ENCODE measurements around the gene RSBN1L. TPM values are rescaled to one million over a fixed set of nuclear protein-coding genes. Genes with fewer than 3 reads are reported as not detected.

Gene RSBN1L
- polyA plus RNA-seq, 1 donor from 2014 or later: 24.7 TPM

- TF ChIP-seq POLR2AphosphoS5 (IDR thresholded peaks at IDR 0.05): no peak
These were observed 128.9 kb downstream of the RSBN1L start (continued) for GRCh38 chr7:77825131-77825530.

DNA sequence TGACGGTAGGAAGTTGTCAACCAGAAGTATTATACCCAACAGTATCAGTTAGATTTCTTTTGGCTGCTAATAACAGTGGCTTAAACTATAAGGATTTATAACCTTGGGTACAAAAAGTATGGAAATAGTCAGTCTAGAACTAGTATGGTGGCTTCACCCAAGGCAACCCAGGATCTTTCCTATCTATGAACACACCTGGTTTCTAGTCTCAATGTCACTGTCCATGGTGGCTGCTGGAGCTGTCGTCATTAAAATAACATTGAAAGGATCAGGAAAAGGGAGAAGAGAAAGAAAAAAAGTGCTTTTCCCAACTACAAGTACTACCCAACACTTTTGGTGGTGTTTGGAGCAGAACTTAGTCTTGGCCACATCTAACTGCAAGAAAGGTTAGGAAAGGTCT lies 130.0 kb downstream of the RSBN1L start:
- Histone ChIP-seq H3K27ac (ENCODE audit: low read length) (no peak overlapping the region), H3K9ac (ENCODE audit: low read length) (no peak overlapping the region), H3K36me3 (ENCODE audit: insufficient read depth, low read length) (no peaks in the 10 kb centered on the region), H3K27me3 (ENCODE audit: insufficient read depth, low read depth, low read length) (no peaks in the 10 kb centered on the region), H3F3A (ENCODE audit: insufficient read depth, low read length, poor library complexity, severe bottlenecking) (no peaks in the 10 kb centered on the region), H3K79me2 (replicated peaks; ENCODE audit: insufficient read depth, low read length) (peaks cover 4% of the 10 kb centered on the region), H3K4me2 (ENCODE audit: low read length) (no peak overlapping the region), H3K9me3 (ENCODE audit: low read length) (peaks cover 3% of the 10 kb centered on the region), H4K20me1 (ENCODE audit: insufficient read depth) (no peaks in the 10 kb centered on the region), H2AFZ (ENCODE audit: low read depth, low read length) (no peak overlapping the region), H3K9me2 (ENCODE audit: insufficient read depth, low read length) (no peaks in the 10 kb centered on the region), H3K4me3 (ENCODE audit: low read length) (no peak overlapping the region)
- TF ChIP-seq EZH2 (IDR thresholded peaks at IDR 0.05; ENCODE audit: borderline replicate concordance, insufficient read depth, low read length, poor library complexity, severe bottlenecking): no peak
- TF ChIP-seq SMC3 (conservative IDR thresholded peaks at IDR 0.05; ENCODE audit: poor library complexity): no peak
- TF ChIP-seq, protein P1, sequence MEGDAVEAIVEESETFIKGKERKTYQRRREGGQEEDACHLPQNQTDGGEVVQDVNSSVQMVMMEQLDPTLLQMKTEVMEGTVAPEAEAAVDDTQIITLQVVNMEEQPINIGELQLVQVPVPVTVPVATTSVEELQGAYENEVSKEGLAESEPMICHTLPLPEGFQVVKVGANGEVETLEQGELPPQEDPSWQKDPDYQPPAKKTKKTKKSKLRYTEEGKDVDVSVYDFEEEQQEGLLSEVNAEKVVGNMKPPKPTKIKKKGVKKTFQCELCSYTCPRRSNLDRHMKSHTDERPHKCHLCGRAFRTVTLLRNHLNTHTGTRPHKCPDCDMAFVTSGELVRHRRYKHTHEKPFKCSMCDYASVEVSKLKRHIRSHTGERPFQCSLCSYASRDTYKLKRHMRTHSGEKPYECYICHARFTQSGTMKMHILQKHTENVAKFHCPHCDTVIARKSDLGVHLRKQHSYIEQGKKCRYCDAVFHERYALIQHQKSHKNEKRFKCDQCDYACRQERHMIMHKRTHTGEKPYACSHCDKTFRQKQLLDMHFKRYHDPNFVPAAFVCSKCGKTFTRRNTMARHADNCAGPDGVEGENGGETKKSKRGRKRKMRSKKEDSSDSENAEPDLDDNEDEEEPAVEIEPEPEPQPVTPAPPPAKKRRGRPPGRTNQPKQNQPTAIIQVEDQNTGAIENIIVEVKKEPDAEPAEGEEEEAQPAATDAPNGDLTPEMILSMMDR (IDR thresholded peaks at IDR 0.05; ENCODE audit: poor library complexity, severe bottlenecking): no peak
- TF ChIP-seq RAD21 (conservative IDR thresholded peaks at IDR 0.05): no peak
- no peak for TF ChIP-seq POLR2AphosphoS5 (IDR thresholded peaks at IDR 0.05)
- TF ChIP-seq TAF1 (IDR thresholded peaks at IDR 0.05; ENCODE audit: low read depth): no peak
- TF ChIP-seq MXI1 (conservative IDR thresholded peaks at IDR 0.05; ENCODE audit: poor library complexity, severe bottlenecking): no peak
- no peak for TF ChIP-seq EP300 (conservative IDR thresholded peaks at IDR 0.05; ENCODE audit: poor library complexity, severe bottlenecking)
- TF ChIP-seq, protein P2, sequence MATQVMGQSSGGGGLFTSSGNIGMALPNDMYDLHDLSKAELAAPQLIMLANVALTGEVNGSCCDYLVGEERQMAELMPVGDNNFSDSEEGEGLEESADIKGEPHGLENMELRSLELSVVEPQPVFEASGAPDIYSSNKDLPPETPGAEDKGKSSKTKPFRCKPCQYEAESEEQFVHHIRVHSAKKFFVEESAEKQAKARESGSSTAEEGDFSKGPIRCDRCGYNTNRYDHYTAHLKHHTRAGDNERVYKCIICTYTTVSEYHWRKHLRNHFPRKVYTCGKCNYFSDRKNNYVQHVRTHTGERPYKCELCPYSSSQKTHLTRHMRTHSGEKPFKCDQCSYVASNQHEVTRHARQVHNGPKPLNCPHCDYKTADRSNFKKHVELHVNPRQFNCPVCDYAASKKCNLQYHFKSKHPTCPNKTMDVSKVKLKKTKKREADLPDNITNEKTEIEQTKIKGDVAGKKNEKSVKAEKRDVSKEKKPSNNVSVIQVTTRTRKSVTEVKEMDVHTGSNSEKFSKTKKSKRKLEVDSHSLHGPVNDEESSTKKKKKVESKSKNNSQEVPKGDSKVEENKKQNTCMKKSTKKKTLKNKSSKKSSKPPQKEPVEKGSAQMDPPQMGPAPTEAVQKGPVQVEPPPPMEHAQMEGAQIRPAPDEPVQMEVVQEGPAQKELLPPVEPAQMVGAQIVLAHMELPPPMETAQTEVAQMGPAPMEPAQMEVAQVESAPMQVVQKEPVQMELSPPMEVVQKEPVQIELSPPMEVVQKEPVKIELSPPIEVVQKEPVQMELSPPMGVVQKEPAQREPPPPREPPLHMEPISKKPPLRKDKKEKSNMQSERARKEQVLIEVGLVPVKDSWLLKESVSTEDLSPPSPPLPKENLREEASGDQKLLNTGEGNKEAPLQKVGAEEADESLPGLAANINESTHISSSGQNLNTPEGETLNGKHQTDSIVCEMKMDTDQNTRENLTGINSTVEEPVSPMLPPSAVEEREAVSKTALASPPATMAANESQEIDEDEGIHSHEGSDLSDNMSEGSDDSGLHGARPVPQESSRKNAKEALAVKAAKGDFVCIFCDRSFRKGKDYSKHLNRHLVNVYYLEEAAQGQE (IDR thresholded peaks at IDR 0.05; ENCODE audit: borderline replicate concordance): no peak

DNA sequence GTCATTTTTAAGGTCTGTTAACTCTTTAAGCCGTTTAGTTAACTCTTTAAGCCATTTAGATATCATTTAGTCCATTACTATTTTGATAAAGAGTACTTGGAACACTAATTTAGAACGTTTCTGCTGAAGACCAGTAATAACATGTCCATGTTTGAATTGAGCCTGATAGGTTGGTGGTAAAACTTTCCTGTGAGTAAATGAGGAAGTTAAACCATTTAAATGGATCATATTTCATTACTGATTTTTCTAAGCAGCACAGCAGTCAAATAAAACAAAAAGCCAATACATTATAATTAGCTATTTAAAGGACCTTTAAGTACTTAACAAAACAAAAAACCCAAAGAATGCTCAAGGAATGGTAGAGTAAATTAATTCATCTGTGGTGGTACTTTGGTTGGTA lies 131.7 kb downstream of the RSBN1L start:
- Histone ChIP-seq H3K9me2 (ENCODE audit: insufficient read depth, low read length) (no peaks in the 10 kb centered on the region), H3K27me3 (ENCODE audit: insufficient read depth, low read depth, low read length) (no peaks in the 10 kb centered on the region), H3K9ac (ENCODE audit: low read length) (no peak overlapping the region), H2AFZ (ENCODE audit: low read depth, low read length) (no peak overlapping the region), H3K9me3 (ENCODE audit: low read length) (no peaks in the 10 kb centered on the region), H3F3A (ENCODE audit: insufficient read depth, low read length, poor library complexity, severe bottlenecking) (no peaks in the 10 kb centered on the region), H3K79me2 (replicated peaks; ENCODE audit: insufficient read depth, low read length) (no peaks in the 10 kb centered on the region), H3K36me3 (ENCODE audit: insufficient read depth, low read length) (no peaks in the 10 kb centered on the region), H3K4me3 (ENCODE audit: low read length) (no peak overlapping the region), H3K27ac (ENCODE audit: low read length) (no peak overlapping the region), H3K4me2 (ENCODE audit: low read length) (no peak overlapping the region), H4K20me1 (ENCODE audit: insufficient read depth) (no peaks in the 10 kb centered on the region)
- no peak for TF ChIP-seq TAF1 (IDR thresholded peaks at IDR 0.05; ENCODE audit: low read depth)
- TF ChIP-seq, protein P2 (IDR thresholded peaks at IDR 0.05; ENCODE audit: borderline replicate concordance): no peak
- no peak for TF ChIP-seq EP300 (conservative IDR thresholded peaks at IDR 0.05; ENCODE audit: poor library complexity, severe bottlenecking)
- TF ChIP-seq EZH2 (IDR thresholded peaks at IDR 0.05; ENCODE audit: borderline replicate concordance, insufficient read depth, low read length, poor library complexity, severe bottlenecking): no peak
- TF ChIP-seq, protein P1 (IDR thresholded peaks at IDR 0.05; ENCODE audit: poor library complexity, severe bottlenecking): no peak
- no peak for TF ChIP-seq SMC3 (conservative IDR thresholded peaks at IDR 0.05; ENCODE audit: poor library complexity)
- TF ChIP-seq RAD21 (conservative IDR thresholded peaks at IDR 0.05): no peak
- no peak for TF ChIP-seq POLR2AphosphoS5 (IDR thresholded peaks at IDR 0.05)
- no peak for TF ChIP-seq MXI1 (conservative IDR thresholded peaks at IDR 0.05; ENCODE audit: poor library complexity, severe bottlenecking)
